GM12878 (cell line): ENCODE data around the gene SAXO1.

Experiments used
- CREB1 ChIP-seq: IDR thresholded peaks from 2 replicates; pipeline ENCODE4 v1.6.1; 2012; ENCODE audit warnings: low read depth, mild to moderate bottlenecking, inconsistent platforms
- FOXK2 ChIP-seq: fragments of 450-650 bp; IDR thresholded peaks from 2 replicates; pipeline ENCODE4 v1.6.1; 2017; ENCODE audit warnings: mild to moderate bottlenecking, moderate library complexity
- GATAD2B ChIP-seq: fragments of 450-650 bp; conservative IDR thresholded peaks from 2 replicates; pipeline ENCODE4 v1.6.1; 2017; ENCODE audit warnings: low read depth, mild to moderate bottlenecking, moderate library complexity
- JUNB ChIP-seq: IDR thresholded peaks from 2 replicates; pipeline ENCODE4 v1.6.1; 2016; ENCODE audit warnings: antibody characterized with exemption, mild to moderate bottlenecking
- NFXL1 ChIP-seq: fragments of 450-650 bp; IDR thresholded peaks from 2 replicates; pipeline ENCODE4 v1.6.1; 2017; ENCODE audit warnings: antibody characterized with exemption, mild to moderate bottlenecking, borderline replicate concordance
- NR2C2 ChIP-seq: IDR thresholded peaks from 2 replicates; pipeline ENCODE4 v1.6.1; 2011; ENCODE audit warnings: borderline replicate concordance, low read depth; ENCODE audit not compliant: control insufficient read depth, insufficient read length
- SIX5 ChIP-seq: IDR thresholded peaks from 2 replicates; pipeline ENCODE4 v1.6.1; 2011; ENCODE audit warnings: mild to moderate bottlenecking, low read depth, low read length, moderate library complexity; ENCODE audit not compliant: severe bottlenecking
- SP1 ChIP-seq: IDR thresholded peaks from one replicate; pipeline ENCODE4 v1.6.1; 2011; ENCODE audit warnings: low read depth, low read length
- TARDBP ChIP-seq: IDR thresholded peaks from 2 replicates; pipeline ENCODE4 v1.6.1; 2016; ENCODE audit warnings: borderline replicate concordance
- TF ChIP-seq, protein P1 (sequence below), 3 experiments: IDR thresholded peaks in 2 of 3; conservative IDR thresholded peaks in 1 of 3; 2 replicates each; pipeline ENCODE4 v1.5.1; 2011; ENCODE audit warnings: low read depth in 3 of 3, low read length in 3 of 3, mild to moderate bottlenecking in 3 of 3, control low read depth in 2 of 3, moderate library complexity in 2 of 3, inconsistent platforms in 1 of 3, mixed read lengths in 1 of 3; ENCODE audit not compliant: control insufficient read depth in 2 of 3, insufficient read depth in 1 of 3; ENCODE audit errors: extremely low read depth in 1 of 3
- TF ChIP-seq, protein P2 (sequence below): IDR thresholded peaks from 2 replicates; pipeline ENCODE4 v1.6.1; 2011; ENCODE audit warnings: low read depth, low read length, improper control_type of control experiment, borderline replicate concordance

DNA sequence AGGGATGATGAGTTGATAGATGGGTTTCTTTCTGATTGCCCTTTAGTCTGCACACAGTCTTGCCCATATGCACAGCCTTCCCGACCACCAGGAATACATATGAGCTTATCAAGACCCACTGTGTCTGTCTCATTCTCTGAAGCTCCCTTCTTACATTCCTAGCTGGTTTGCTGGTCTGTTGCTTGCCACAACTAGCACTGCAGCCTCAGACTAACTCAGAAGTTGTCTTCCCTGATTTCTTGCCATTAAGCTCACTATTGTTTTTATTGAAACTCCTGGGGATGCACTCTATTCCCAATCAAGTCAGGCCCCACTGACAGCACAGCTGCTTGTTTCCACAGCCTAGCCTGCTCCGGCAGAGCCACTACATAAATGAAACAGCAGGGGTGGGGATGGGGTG is 97.5 kb downstream of the SAXO1 start:
- TF ChIP-seq FOXK2 (no peak), NR2C2 (no peak), CREB1 (no peak), TARDBP (no peak), GATAD2B (no peak), SIX5 (no peak), SP1 (no peak), NFXL1 (no peak), JUNB (no peak)
- TF ChIP-seq, protein P1, sequence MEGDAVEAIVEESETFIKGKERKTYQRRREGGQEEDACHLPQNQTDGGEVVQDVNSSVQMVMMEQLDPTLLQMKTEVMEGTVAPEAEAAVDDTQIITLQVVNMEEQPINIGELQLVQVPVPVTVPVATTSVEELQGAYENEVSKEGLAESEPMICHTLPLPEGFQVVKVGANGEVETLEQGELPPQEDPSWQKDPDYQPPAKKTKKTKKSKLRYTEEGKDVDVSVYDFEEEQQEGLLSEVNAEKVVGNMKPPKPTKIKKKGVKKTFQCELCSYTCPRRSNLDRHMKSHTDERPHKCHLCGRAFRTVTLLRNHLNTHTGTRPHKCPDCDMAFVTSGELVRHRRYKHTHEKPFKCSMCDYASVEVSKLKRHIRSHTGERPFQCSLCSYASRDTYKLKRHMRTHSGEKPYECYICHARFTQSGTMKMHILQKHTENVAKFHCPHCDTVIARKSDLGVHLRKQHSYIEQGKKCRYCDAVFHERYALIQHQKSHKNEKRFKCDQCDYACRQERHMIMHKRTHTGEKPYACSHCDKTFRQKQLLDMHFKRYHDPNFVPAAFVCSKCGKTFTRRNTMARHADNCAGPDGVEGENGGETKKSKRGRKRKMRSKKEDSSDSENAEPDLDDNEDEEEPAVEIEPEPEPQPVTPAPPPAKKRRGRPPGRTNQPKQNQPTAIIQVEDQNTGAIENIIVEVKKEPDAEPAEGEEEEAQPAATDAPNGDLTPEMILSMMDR (IDR thresholded peaks at IDR 0.05 in 2 of 3, conservative IDR thresholded peaks at IDR 0.05 in 1 of 3; ENCODE audit: control insufficient read depth in 2 of 3, extremely low read depth in 1 of 3, insufficient read depth in 1 of 3, low read depth in 3 of 3, low read length in 3 of 3), result no peak
- TF ChIP-seq, protein P2, sequence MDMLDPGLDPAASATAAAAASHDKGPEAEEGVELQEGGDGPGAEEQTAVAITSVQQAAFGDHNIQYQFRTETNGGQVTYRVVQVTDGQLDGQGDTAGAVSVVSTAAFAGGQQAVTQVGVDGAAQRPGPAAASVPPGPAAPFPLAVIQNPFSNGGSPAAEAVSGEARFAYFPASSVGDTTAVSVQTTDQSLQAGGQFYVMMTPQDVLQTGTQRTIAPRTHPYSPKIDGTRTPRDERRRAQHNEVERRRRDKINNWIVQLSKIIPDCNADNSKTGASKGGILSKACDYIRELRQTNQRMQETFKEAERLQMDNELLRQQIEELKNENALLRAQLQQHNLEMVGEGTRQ, result no peak
